ENCODE results near the gene VAT1L. TPM values are rescaled to one million over a fixed set of nuclear protein-coding genes. Genes with fewer than 3 reads are reported as not detected.
"Not testable (repeated sequence)": the region's sequence is repeated elsewhere in the genome, so short reads cannot be mapped to it uniquely, and the experiment has no call there.

The VAT1L gene
- polyA plus RNA-seq, 6 donors from 2014 or later, result 0.07 to 4.3 (median 0.16) TPM; not detected in 2

- Mint-ChIP-seq H3K4me3 (no peak overlapping the region), H3K9me3 (no peaks in the 10 kb centered on the region), H3K27ac (no peak overlapping the region), H3K4me1 (no peaks in the 10 kb centered on the region), H3K27me3 (no peaks in the 10 kb centered on the region), H3K36me3 (no peaks in the 10 kb centered on the region)
- DNase-seq, result no peak
- ATAC-seq (ENCODE audit: low read depth in 2 of 2), result no peak
These were observed 139.7 kb downstream of the VAT1L start for GRCh38 chr16:77928096-77928495.

- no peak for ATAC-seq (ENCODE audit: low read depth in 2 of 2)
- H3K27me3 Mint-ChIP-seq, result no peaks in the 10 kb centered on the region
- no peaks in the 10 kb centered on the region for H3K4me1 Mint-ChIP-seq
- no peak overlapping the region for H3K27ac Mint-ChIP-seq
- H3K9me3 Mint-ChIP-seq, result peaks cover 0 to 2% (median 0%) of the 10 kb centered on the region in 7 donors
- no peak for DNase-seq
- no peak overlapping the region for H3K4me3 Mint-ChIP-seq
- H3K36me3 Mint-ChIP-seq, result no peaks in the 10 kb centered on the region
These were observed 140.6 kb downstream of the VAT1L start for GRCh38 chr16:77929004-77929403.

- Mint-ChIP-seq H3K9me3 (peaks cover 0 to 2% (median 0%) of the 10 kb centered on the region in 7 donors), H3K36me3 (no peaks in the 10 kb centered on the region), H3K4me1 (no peaks in the 10 kb centered on the region), H3K27ac (no peak overlapping the region), H3K27me3 (no peaks in the 10 kb centered on the region), H3K4me3 (no peak overlapping the region)
- ATAC-seq (ENCODE audit: low read depth in 2 of 2) (no peak), DNase-seq (no peak)
These were observed 142.7 kb downstream of the VAT1L start for GRCh38 chr16:77931058-77931457.

GRCh38 chr16:77937473-77938149 lies 149.2 kb downstream of the VAT1L start:
- no peak for ATAC-seq (ENCODE audit: low read depth in 2 of 2)
- peaks cover 0 to 10% (median 3%) of the 10 kb centered on the region in 7 donors for H3K9me3 Mint-ChIP-seq

GRCh38 chr16:77938913-77939312 lies 150.5 kb downstream of the VAT1L start:
- no peak overlapping the region for H3K4me3 Mint-ChIP-seq
- ATAC-seq (ENCODE audit: low read depth in 2 of 2) (no peak), DNase-seq (no peak)
- no peak overlapping the region for H3K27ac Mint-ChIP-seq
- peaks cover 0 to 5% of the 10 kb centered on the region in 2 donors for H3K36me3 Mint-ChIP-seq
- no peaks in the 10 kb centered on the region for H3K4me1 Mint-ChIP-seq
- no peaks in the 10 kb centered on the region for H3K27me3 Mint-ChIP-seq
- H3K9me3 Mint-ChIP-seq, result peaks cover 0 to 10% (median 3%) of the 10 kb centered on the region in 7 donors

More at GRCh38 chr16:77937473-77938149, 149.2 kb downstream of the VAT1L start:
- peaks cover 0 to 5% of the 10 kb centered on the region in 2 donors for H3K36me3 Mint-ChIP-seq
- no peak overlapping the region for H3K27ac Mint-ChIP-seq
- H3K4me3 Mint-ChIP-seq, result no peak overlapping the region
- H3K4me1 Mint-ChIP-seq, result no peaks in the 10 kb centered on the region
- no peaks in the 10 kb centered on the region for H3K27me3 Mint-ChIP-seq
- DNase-seq, result no peak

- no peak overlapping the region for H3K4me3 Mint-ChIP-seq
- ATAC-seq (ENCODE audit: low read depth in 2 of 2) (no peak), DNase-seq (no peak)
- peaks cover 0 to 10% (median 3%) of the 10 kb centered on the region in 7 donors for H3K9me3 Mint-ChIP-seq
- H3K4me1 Mint-ChIP-seq, result no peaks in the 10 kb centered on the region
- H3K27ac Mint-ChIP-seq, result no peak overlapping the region
- no peaks in the 10 kb centered on the region for H3K27me3 Mint-ChIP-seq
- peaks cover 0 to 5% of the 10 kb centered on the region in 2 donors for H3K36me3 Mint-ChIP-seq
These were observed 151.6 kb downstream of the VAT1L start for GRCh38 chr16:77939968-77940367.

- peaks cover 0 to 5% of the 10 kb centered on the region in 2 donors for H3K36me3 Mint-ChIP-seq
- peaks cover 0 to 15% (median 3%) of the 10 kb centered on the region in 7 donors for H3K9me3 Mint-ChIP-seq
- no peaks in the 10 kb centered on the region for H3K4me1 Mint-ChIP-seq
- H3K27me3 Mint-ChIP-seq, result peaks cover 0 to 8% (median 0%) of the 10 kb centered on the region in 3 donors
- DNase-seq (no peak), ATAC-seq (ENCODE audit: low read depth in 2 of 2) (no peak)
- no peak overlapping the region for H3K27ac Mint-ChIP-seq
- H3K4me3 Mint-ChIP-seq, result no peak overlapping the region
These were observed 155.4 kb downstream of the VAT1L start for GRCh38 chr16:77943801-77944200.

GRCh38 chr16:77944631-77945030 lies 156.3 kb downstream of the VAT1L start:
- Mint-ChIP-seq H3K4me3 (no peak overlapping the region), H3K36me3 (peaks cover 0 to 5% of the 10 kb centered on the region in 2 donors), H3K9me3 (peaks cover 0 to 15% (median 2%) of the 10 kb centered on the region in 7 donors), H3K27ac (peak overlapping the region in 1 of 6 donors; percentile 47), H3K27me3 (peaks cover 0 to 8% (median 0%) of the 10 kb centered on the region in 3 donors), H3K4me1 (no peaks in the 10 kb centered on the region)
- ATAC-seq (ENCODE audit: low read depth in 2 of 2), result no peak
- no peak for DNase-seq

- peaks cover 0 to 5% of the 10 kb centered on the region in 2 donors for H3K36me3 Mint-ChIP-seq
These were observed 156.8 kb downstream of the VAT1L start for GRCh38 chr16:77945126-77945525.

GRCh38 chr16:77946823-77947222 lies 158.5 kb downstream of the VAT1L start:
- no peak for ATAC-seq (ENCODE audit: low read depth in 2 of 2)

More at GRCh38 chr16:77945126-77945525, 156.8 kb downstream of the VAT1L start:
- no peaks in the 10 kb centered on the region for H3K4me1 Mint-ChIP-seq
- DNase-seq (no peak), ATAC-seq (ENCODE audit: low read depth in 2 of 2) (no peak)
- no peak overlapping the region for H3K4me3 Mint-ChIP-seq
- peaks cover 0 to 8% (median 0%) of the 10 kb centered on the region in 3 donors for H3K27me3 Mint-ChIP-seq
- H3K27ac Mint-ChIP-seq, result peak overlapping the region in 1 of 6 donors; percentile 47
- peaks cover 0 to 15% (median 2%) of the 10 kb centered on the region in 7 donors for H3K9me3 Mint-ChIP-seq

GRCh38 chr16:77947590-77947989 lies 159.2 kb downstream of the VAT1L start:
- DNase-seq; H3K36me3 Mint-ChIP-seq; H3K9me3 Mint-ChIP-seq; ATAC-seq (ENCODE audit: low read depth in 2 of 2); H3K27ac Mint-ChIP-seq; H3K4me1 Mint-ChIP-seq; H3K27me3 Mint-ChIP-seq: not testable (repeated sequence)
- H3K4me3 Mint-ChIP-seq, result peak overlapping the region in 1 of 8 donors; percentile 65

More at GRCh38 chr16:77946823-77947222, 158.5 kb downstream of the VAT1L start:
- Mint-ChIP-seq H3K4me1 (no peaks in the 10 kb centered on the region), H3K27ac (no peak overlapping the region), H3K27me3 (peaks cover 0 to 8% (median 0%) of the 10 kb centered on the region in 3 donors), H3K9me3 (peaks cover 0 to 12% (median 2%) of the 10 kb centered on the region in 7 donors), H3K36me3 (peaks cover 0 to 5% of the 10 kb centered on the region in 2 donors), H3K4me3 (no peak overlapping the region)
- no peak for DNase-seq

- H3K27me3 Mint-ChIP-seq, result peaks cover 0 to 8% (median 0%) of the 10 kb centered on the region in 3 donors
- H3K27ac Mint-ChIP-seq, result no peak overlapping the region
- peaks cover 0 to 4% (median 0%) of the 10 kb centered on the region in 7 donors for H3K9me3 Mint-ChIP-seq
- no peaks in the 10 kb centered on the region for H3K4me1 Mint-ChIP-seq
- no peak overlapping the region for H3K4me3 Mint-ChIP-seq
- ATAC-seq (ENCODE audit: low read depth in 2 of 2) (no peak), DNase-seq (no peak)
- H3K36me3 Mint-ChIP-seq, result no peaks in the 10 kb centered on the region
These were observed 160.5 kb downstream of the VAT1L start for GRCh38 chr16:77948835-77949234.

- DNase-seq (no peak), ATAC-seq (ENCODE audit: low read depth in 2 of 2) (no peak)
- no peaks in the 10 kb centered on the region for H3K4me1 Mint-ChIP-seq
- H3K9me3 Mint-ChIP-seq, result peaks cover 0 to 4% (median 0%) of the 10 kb centered on the region in 7 donors
- H3K4me3 Mint-ChIP-seq, result no peak overlapping the region
- H3K27ac Mint-ChIP-seq, result no peak overlapping the region
- H3K27me3 Mint-ChIP-seq, result peaks cover 0 to 8% (median 0%) of the 10 kb centered on the region in 3 donors
- no peaks in the 10 kb centered on the region for H3K36me3 Mint-ChIP-seq
These were observed 161.1 kb downstream of the VAT1L start for GRCh38 chr16:77949445-77949844.

- DNase-seq, result no peak
- ATAC-seq (ENCODE audit: low read depth in 2 of 2), result no peak
- Mint-ChIP-seq H3K4me1 (no peaks in the 10 kb centered on the region), H3K9me3 (peaks cover 0 to 4% (median 0%) of the 10 kb centered on the region in 7 donors), H3K27me3 (peaks cover 0 to 17% (median 0%) of the 10 kb centered on the region in 3 donors), H3K36me3 (no peaks in the 10 kb centered on the region), H3K27ac (no peak overlapping the region), H3K4me3 (no peak overlapping the region)
These were observed 163.4 kb downstream of the VAT1L start for GRCh38 chr16:77951788-77952187.

All from naive B cell (primary cell).